Esophagus squamous epithelium (tissue), 5 donors: ENCODE results near the gene CHST8. TPM values are rescaled to one million over a fixed set of nuclear protein-coding genes. Genes with fewer than 3 reads are reported as not detected.

Experiments used
- DNase-seq: peaks from one replicate; lab custom pipeline; 2025; lab: John Stamatoyannopoulos, UW
- H3K27ac ChIP-seq, 4 donors: fragments of 200-600 bp; sonication (generic); one replicate each; pipeline ENCODE4 v1.5.1; 2016 to 2019; ENCODE audit warnings: mild to moderate bottlenecking in 1 of 4
- H3K27me3 ChIP-seq, 4 donors: fragments of 200-600 bp; sonication (generic); 1 replicate in 3 of 4; 2 replicates in 1 of 4; pipeline versions ENCODE4 v1.5.1 to v1.6.0; 2017 to 2021; ENCODE audit warnings: antibody characterized with exemption in 1 of 4
- H3K36me3 ChIP-seq, 3 donors: fragments of 200-600 bp; sonication (generic); one replicate each; pipeline ENCODE4 v1.5.1; 2016 to 2019
- H3K4me1 ChIP-seq, 3 donors: fragments of 200-600 bp; sonication (generic); one replicate each; pipeline ENCODE4 v1.5.1; 2017 to 2019
- H3K4me3 ChIP-seq, 4 donors: fragments of 200-600 bp; sonication (generic); 1 replicate in 3 of 4; 2 replicates in 1 of 4; pipeline ENCODE4 v1.5.1; 2016 to 2019; ENCODE audit warnings: mild to moderate bottlenecking in 2 of 4, moderate library complexity in 1 of 4
- H3K9me3 ChIP-seq, 3 donors: fragments of 200-600 bp; sonication (generic); one replicate each; pipeline ENCODE4 v1.5.1; 2016 to 2019
- POLR2A ChIP-seq, 4 donors: fragments of 450-650 bp; IDR thresholded peaks; one replicate each; pipeline ENCODE4 v1.6.1; 2017; ENCODE audit warnings: antibody characterized with exemption in 4 of 4, mild to moderate bottlenecking in 4 of 4, moderate library complexity in 3 of 4
- WGBS, 2 donors: methylation state at CpG; one replicate each; pipeline ENCODE4 v1.1.5; 2018; 5-methylcytosine and 5-hydroxymethylcytosine counted together
- intact Hi-C: fragments of 100-400 bp; cut with DNase I; formaldehyde crosslinking; loops from one replicate; pipeline ENCODE4 v1.15.0; 2022
- total RNA-seq, 4 donors: library from RNA; depleted of rRNA; stranded (reverse); fragments of >200 nt; gene quantifications; one replicate each; pipeline ENCODE4 v1.1.0, GENCODE V29; 2016
- TF ChIP-seq, protein P1 (sequence below), 6 experiments: fragments of 450-650 bp in 4 of 6; fragments of 200-600 bp in 2 of 6; sonication (generic) in 2 of 6; IDR thresholded peaks; one replicate each; pipeline ENCODE4 v1.5.1; 2016 to 2019; ENCODE audit warnings: antibody characterized with exemption in 6 of 6, mild to moderate bottlenecking in 4 of 6, moderate library complexity in 4 of 6
- donor health status: DM: yes; HTN: yes; CAD: no.

Gene CHST8
- total RNA-seq, 4 donors from 2014 or later: 0.38 TPM; not detected in 3

DNA sequence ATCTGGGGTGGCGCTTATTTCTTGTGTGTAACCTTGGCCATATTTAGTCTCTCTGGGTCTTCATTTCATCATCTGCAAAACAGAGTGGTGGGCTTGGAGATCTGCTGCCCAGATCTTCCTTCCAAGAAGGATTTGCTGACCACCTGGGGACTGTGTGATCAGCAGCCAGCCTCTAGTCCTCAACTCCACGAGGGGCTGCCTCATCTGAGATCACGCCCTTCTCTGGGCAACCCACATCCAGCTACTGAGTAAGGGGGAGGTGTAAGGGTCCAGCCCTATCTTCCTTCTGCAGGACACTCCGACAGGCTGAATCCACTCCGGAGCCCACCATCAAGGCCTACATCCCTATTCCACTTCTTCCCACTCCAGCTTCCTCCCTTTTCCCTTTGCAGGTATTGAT is 57.9 kb downstream of the CHST8 start:
- WGBS, 2 donors: 78 to 86% methylated on average over 4 to 5 of the region's 5 CpGs
- no peak for DNase-seq
- H3K4me3 ChIP-seq: no peak overlapping the region
- H3K4me1 ChIP-seq: peaks cover 0 to 6% (median 0%) of the 10 kb centered on the region in 3 donors
- H3K9me3 ChIP-seq: no peaks in the 10 kb centered on the region
- intact Hi-C loops: no loop called here
- TF ChIP-seq POLR2A (IDR thresholded peaks at IDR 0.05): no peak
- TF ChIP-seq, protein P1, sequence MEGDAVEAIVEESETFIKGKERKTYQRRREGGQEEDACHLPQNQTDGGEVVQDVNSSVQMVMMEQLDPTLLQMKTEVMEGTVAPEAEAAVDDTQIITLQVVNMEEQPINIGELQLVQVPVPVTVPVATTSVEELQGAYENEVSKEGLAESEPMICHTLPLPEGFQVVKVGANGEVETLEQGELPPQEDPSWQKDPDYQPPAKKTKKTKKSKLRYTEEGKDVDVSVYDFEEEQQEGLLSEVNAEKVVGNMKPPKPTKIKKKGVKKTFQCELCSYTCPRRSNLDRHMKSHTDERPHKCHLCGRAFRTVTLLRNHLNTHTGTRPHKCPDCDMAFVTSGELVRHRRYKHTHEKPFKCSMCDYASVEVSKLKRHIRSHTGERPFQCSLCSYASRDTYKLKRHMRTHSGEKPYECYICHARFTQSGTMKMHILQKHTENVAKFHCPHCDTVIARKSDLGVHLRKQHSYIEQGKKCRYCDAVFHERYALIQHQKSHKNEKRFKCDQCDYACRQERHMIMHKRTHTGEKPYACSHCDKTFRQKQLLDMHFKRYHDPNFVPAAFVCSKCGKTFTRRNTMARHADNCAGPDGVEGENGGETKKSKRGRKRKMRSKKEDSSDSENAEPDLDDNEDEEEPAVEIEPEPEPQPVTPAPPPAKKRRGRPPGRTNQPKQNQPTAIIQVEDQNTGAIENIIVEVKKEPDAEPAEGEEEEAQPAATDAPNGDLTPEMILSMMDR (IDR thresholded peaks at IDR 0.05): no peak
- H3K27ac ChIP-seq: no peak overlapping the region
- peaks cover 0 to 49% (median 0%) of the 10 kb centered on the region in 4 donors for H3K27me3 ChIP-seq
- no peaks in the 10 kb centered on the region for H3K36me3 ChIP-seq

GRCh38 chr19:33681081-33681680 is 59.4 kb downstream of the CHST8 start:
- no peak overlapping the region for H3K27ac ChIP-seq
- H3K4me3 ChIP-seq: no peak overlapping the region
- intact Hi-C loops: no loop called here
- no peaks in the 10 kb centered on the region for H3K9me3 ChIP-seq
- DNase-seq: no peak
- H3K36me3 ChIP-seq: no peaks in the 10 kb centered on the region
- peaks cover 0 to 6% (median 0%) of the 10 kb centered on the region in 3 donors for H3K4me1 ChIP-seq
- TF ChIP-seq POLR2A (IDR thresholded peaks at IDR 0.05): no peak
- TF ChIP-seq, protein P1 (IDR thresholded peaks at IDR 0.05): no peak
- 22 to 51% methylated on average over 2 to 3 of the region's 3 CpGs for WGBS, 2 donors
- H3K27me3 ChIP-seq: peaks cover 0 to 53% (median 2%) of the 10 kb centered on the region in 4 donors

- no peak for DNase-seq
- Histone ChIP-seq H3K4me1 (peaks cover 0 to 6% (median 0%) of the 10 kb centered on the region in 3 donors), H3K4me3 (no peak overlapping the region), H3K9me3 (no peaks in the 10 kb centered on the region), H3K36me3 (no peaks in the 10 kb centered on the region), H3K27ac (no peak overlapping the region), H3K27me3 (peaks cover 0 to 81% (median 2%) of the 10 kb centered on the region in 4 donors)
- no peak for TF ChIP-seq POLR2A (IDR thresholded peaks at IDR 0.05)
- TF ChIP-seq, protein P1 (IDR thresholded peaks at IDR 0.05): no peak
- intact Hi-C loops: no loop called here
- 4 to 16% methylated on average over 4 to 5 of the region's 24 CpGs for WGBS, 2 donors
These were observed 62.3 kb downstream of the CHST8 start for GRCh38 chr19:33683881-33684537.

- H3K9me3 ChIP-seq: no peaks in the 10 kb centered on the region
- H3K36me3 ChIP-seq: no peaks in the 10 kb centered on the region
- WGBS, 2 donors: 12 to 31% methylated on average over 11 to 25 of the region's 42 CpGs
- intact Hi-C loops: no loop called here
- DNase-seq: no peak
- peaks cover 0 to 6% (median 0%) of the 10 kb centered on the region in 3 donors for H3K4me1 ChIP-seq
- TF ChIP-seq, protein P1 (IDR thresholded peaks at IDR 0.05): no peak
- no peak for TF ChIP-seq POLR2A (IDR thresholded peaks at IDR 0.05)
- H3K27me3 ChIP-seq: peaks cover 0 to 83% (median 2%) of the 10 kb centered on the region in 4 donors
- no peak overlapping the region for H3K27ac ChIP-seq
- H3K4me3 ChIP-seq: no peak overlapping the region
These were observed 62.9 kb downstream of the CHST8 start for GRCh38 chr19:33684538-33685232.

GRCh38 chr19:33685541-33685940 is 63.8 kb downstream of the CHST8 start:
- Histone ChIP-seq H3K4me3 (no peak overlapping the region), H3K27me3 (peaks cover 0 to 88% (median 2%) of the 10 kb centered on the region in 4 donors), H3K9me3 (no peaks in the 10 kb centered on the region), H3K4me1 (peaks cover 0 to 6% (median 0%) of the 10 kb centered on the region in 3 donors), H3K36me3 (no peaks in the 10 kb centered on the region), H3K27ac (no peak overlapping the region)
- WGBS, 2 donors: 77 to 86% methylated on average over 5 to 6 of the region's 6 CpGs
- no peak for TF ChIP-seq POLR2A (IDR thresholded peaks at IDR 0.05)
- TF ChIP-seq, protein P1 (IDR thresholded peaks at IDR 0.05): no peak
- intact Hi-C loops: no loop called here
- no peak for DNase-seq
